Measurements from ENCODE around the gene ZNF280C. TPM values are rescaled to one million over a fixed set of nuclear protein-coding genes. Genes with fewer than 3 reads are reported as not detected.

ZNF280C gene
- total RNA-seq, 4 donors from 2014 or later = 1.8 to 10.4 (median 6.0) TPM

DNA sequence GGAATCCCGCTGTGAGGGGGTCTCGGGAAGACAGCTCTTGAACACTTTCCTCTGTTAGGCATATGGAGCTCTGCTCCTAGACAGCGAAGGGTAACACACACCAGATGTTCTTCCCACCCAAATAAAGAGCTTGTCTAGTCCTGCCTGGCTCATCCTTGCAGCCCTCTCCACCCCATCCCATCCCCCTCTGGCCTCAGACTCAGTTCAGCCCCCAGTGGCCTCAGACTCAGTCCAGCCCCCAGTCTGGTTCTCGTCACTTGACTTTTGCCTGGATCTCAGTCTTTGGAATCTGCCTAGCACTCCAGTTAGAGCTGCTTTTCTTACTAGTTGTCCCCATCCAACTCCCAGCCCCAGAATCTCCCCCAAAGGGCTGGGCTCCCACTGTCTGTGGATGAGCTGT, 82.0 kb downstream of the ZNF280C start:
- TF ChIP-seq, protein P1, sequence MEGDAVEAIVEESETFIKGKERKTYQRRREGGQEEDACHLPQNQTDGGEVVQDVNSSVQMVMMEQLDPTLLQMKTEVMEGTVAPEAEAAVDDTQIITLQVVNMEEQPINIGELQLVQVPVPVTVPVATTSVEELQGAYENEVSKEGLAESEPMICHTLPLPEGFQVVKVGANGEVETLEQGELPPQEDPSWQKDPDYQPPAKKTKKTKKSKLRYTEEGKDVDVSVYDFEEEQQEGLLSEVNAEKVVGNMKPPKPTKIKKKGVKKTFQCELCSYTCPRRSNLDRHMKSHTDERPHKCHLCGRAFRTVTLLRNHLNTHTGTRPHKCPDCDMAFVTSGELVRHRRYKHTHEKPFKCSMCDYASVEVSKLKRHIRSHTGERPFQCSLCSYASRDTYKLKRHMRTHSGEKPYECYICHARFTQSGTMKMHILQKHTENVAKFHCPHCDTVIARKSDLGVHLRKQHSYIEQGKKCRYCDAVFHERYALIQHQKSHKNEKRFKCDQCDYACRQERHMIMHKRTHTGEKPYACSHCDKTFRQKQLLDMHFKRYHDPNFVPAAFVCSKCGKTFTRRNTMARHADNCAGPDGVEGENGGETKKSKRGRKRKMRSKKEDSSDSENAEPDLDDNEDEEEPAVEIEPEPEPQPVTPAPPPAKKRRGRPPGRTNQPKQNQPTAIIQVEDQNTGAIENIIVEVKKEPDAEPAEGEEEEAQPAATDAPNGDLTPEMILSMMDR (IDR thresholded peaks at IDR 0.05) = no peak
- no peak for TF ChIP-seq POLR2A (IDR thresholded peaks at IDR 0.05)
- H3K27me3 ChIP-seq = no peaks in the 10 kb centered on the region
- no peaks in the 10 kb centered on the region for H3K9me3 ChIP-seq
- H3K4me1 ChIP-seq = no peaks in the 10 kb centered on the region
- H3K36me3 ChIP-seq = no peaks in the 10 kb centered on the region
- no peak overlapping the region for H3K27ac ChIP-seq
- intact Hi-C loops (cut with DNase I; ENCODE audit: low total_unique reads) = no loop called here
- no peak overlapping the region for H3K4me3 ChIP-seq
- peak in 1 of 2 donors; percentile 32 for DNase-seq

DNA sequence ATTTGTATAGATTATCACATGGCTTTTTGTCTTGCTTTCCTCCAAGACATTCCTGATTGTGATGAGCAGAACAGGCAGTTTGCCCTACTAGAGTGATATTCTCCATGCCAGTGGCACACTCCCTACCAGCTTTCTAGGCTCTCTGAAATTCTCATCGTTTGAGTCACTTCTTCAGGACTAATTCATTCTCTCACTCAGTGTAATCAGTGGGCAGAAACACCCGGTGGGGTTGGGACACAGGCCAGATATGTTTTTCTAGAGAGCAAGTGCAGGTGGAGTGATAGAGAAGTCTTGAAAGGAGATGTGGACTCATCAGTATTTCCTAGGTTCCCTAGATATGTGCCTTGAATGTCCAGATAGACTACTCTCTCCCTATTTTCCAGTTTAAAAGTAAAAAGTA, 83.8 kb downstream of the ZNF280C start:
- Histone ChIP-seq H3K4me3 (no peak overlapping the region), H3K27me3 (no peaks in the 10 kb centered on the region), H3K4me1 (no peaks in the 10 kb centered on the region), H3K27ac (no peak overlapping the region), H3K36me3 (no peaks in the 10 kb centered on the region), H3K9me3 (no peaks in the 10 kb centered on the region)
- intact Hi-C loops (cut with DNase I; ENCODE audit: low total_unique reads) = no loop called here
- DNase-seq = no peak
- TF ChIP-seq, protein P1 (IDR thresholded peaks at IDR 0.05) = no peak
- TF ChIP-seq POLR2A (IDR thresholded peaks at IDR 0.05) = no peak

DNA sequence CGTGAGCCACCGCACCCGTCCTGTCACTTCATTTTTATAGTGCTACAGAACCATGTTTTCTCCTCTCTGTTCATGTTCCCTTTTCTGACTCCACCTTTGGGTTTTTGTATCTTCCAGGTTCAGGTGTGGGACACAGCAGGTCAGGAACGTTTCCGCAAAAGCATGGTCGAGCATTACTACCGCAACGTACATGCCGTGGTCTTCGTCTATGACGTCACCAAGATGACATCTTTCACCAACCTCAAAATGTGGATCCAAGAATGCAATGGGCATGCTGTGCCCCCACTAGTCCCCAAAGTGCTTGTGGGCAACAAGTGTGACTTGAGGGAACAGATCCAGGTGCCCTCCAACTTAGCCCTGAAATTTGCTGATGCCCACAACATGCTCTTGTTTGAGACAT, 84.5 kb downstream of the ZNF280C start:
- Histone ChIP-seq H3K4me1 (no peaks in the 10 kb centered on the region), H3K9me3 (no peaks in the 10 kb centered on the region), H3K27me3 (no peaks in the 10 kb centered on the region), H3K36me3 (no peaks in the 10 kb centered on the region), H3K27ac (no peak overlapping the region), H3K4me3 (no peak overlapping the region)
- intact Hi-C loops (cut with DNase I; ENCODE audit: low total_unique reads) = no loop called here
- TF ChIP-seq POLR2A (IDR thresholded peaks at IDR 0.05) = no peak
- TF ChIP-seq, protein P1 (IDR thresholded peaks at IDR 0.05) = no peak
- DNase-seq = no peak

DNA sequence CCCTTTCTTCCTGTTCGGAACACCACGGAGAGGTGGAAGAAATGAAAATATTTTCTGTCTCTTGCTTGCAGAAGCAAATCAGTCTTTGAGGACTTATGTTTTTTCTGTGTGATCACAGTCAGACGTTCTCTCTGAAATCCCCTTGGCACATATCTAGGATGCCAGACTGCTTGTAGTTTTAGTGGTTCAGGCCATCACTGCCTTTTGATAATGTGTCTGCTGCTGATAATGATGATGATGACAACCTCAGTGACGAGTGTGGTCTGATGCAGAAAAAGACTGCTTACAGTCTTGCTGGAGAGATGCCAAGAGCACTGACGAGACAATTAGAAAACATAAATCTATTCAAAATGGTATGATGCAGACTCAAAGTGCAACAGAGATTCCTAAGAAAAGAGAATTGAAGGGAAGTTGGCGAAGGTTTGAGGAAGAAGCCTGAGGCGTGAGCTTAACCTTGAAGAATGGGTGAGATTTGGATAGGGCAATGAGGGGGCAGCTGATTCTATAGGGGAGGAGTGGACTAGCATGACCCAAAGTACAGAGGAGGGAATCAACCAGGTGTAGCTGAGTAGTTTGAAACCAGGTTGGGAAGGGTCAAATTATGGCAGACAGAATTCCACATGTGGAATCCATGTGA, 89.0 kb downstream of the ZNF280C start:
- H3K27ac ChIP-seq = no peak overlapping the region
- no peak overlapping the region for H3K4me3 ChIP-seq
- TF ChIP-seq POLR2A (IDR thresholded peaks at IDR 0.05) = no peak
- TF ChIP-seq, protein P1 (IDR thresholded peaks at IDR 0.05) = no peak

DNA sequence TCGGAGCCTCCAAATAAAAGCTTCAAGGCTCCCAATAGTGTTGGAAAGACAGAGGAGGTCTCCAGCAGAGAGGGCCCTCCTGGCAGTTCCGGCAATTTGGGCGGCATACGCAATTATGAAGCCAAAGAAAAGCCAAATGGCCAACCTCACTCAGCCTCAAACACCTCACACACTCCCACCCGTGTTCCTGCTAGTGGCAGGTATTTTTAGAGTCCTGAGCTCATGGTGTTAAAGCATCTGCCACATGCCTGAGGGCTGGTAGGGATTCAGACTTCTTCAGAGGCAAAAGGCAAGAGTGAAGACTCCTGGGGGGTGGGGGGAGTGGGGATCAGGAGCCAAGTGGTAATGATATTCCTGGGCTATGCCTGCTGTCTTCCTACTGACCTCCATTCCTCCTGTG, 89.5 kb downstream of the ZNF280C start:
- intact Hi-C loops (cut with DNase I; ENCODE audit: low total_unique reads) = no loop called here
- H3K36me3 ChIP-seq = no peaks in the 10 kb centered on the region
- no peaks in the 10 kb centered on the region for H3K4me1 ChIP-seq
- no peaks in the 10 kb centered on the region for H3K9me3 ChIP-seq
- TF ChIP-seq, protein P1 (IDR thresholded peaks at IDR 0.05) = no peak
- H3K27me3 ChIP-seq = no peaks in the 10 kb centered on the region
- no peak overlapping the region for H3K27ac ChIP-seq
- no peak overlapping the region for H3K4me3 ChIP-seq
- no peak for DNase-seq

More for the DNA sequence above, 89.0 kb downstream of the ZNF280C start:
- Histone ChIP-seq H3K9me3 (no peaks in the 10 kb centered on the region), H3K36me3 (no peaks in the 10 kb centered on the region), H3K27me3 (no peaks in the 10 kb centered on the region), H3K4me1 (no peaks in the 10 kb centered on the region)
- DNase-seq = no peak
- intact Hi-C loops (cut with DNase I; ENCODE audit: low total_unique reads) = no loop called here

Measured in uterus (tissue), 4 donors.